Measurements from ENCODE around the gene UGT1A1. TPM values are rescaled to one million over a fixed set of nuclear protein-coding genes. Genes with fewer than 3 reads are reported as not detected.

UGT1A1 gene
- total RNA-seq, 1 experiment from 2014 or later, result 0.33 TPM

DNA sequence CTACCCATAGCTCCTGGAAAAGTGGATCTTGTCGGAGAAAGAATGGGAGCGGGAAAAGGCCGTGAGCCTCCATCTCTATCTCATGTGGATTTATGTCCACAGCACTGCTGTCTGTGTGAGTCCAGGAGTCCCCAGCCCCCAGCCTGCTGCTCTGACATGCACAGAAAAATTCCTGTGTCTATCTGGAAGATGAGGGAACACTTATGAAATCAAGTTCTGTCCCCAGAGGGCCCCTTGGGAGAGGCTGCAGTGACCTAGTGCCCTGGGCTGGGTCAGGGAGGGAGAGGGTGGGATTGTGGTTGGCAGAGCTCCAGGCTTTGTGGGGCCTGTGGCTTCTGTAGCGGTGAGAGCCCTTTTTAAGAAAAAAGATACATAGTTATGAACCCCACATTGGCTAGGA is 56.7 kb downstream of the UGT1A1 start:
- H3K27ac ChIP-seq (ENCODE audit: low read length), result no peak overlapping the region

GRCh38 chr2:233817361-233817911 is 57.4 kb downstream of the UGT1A1 start:
- ATAC-seq (no peak; the same call in 1 of the 2 replicates), DNase-seq (no peak)
- ChIA-PET CTCF (no interaction called here), POLR2A (ENCODE audit: unreplicated experiment) (no interaction called here)
- no peaks in the 10 kb centered on the region for H3K36me3 ChIP-seq (ENCODE audit: low read depth, low read length)
- H3K9me3 ChIP-seq (ENCODE audit: low read length), result no peaks in the 10 kb centered on the region
- H3K4me3 ChIP-seq (ENCODE audit: low read length), result no peak overlapping the region
- no peak overlapping the region for H3K4me2 ChIP-seq (ENCODE audit: low read length)
- no peaks in the 10 kb centered on the region for H3K79me2 ChIP-seq (ENCODE audit: low read length)
- H3K4me1 ChIP-seq (ENCODE audit: insufficient read depth, low read length), result no peaks in the 10 kb centered on the region
- H4K20me1 ChIP-seq (ENCODE audit: low read length), result no peaks in the 10 kb centered on the region
- H3K9me2 ChIP-seq (replicated peaks; ENCODE audit: low read length), result no peaks in the 10 kb centered on the region
- H3K9ac ChIP-seq (ENCODE audit: low read length), result no peak overlapping the region
- H3K27ac ChIP-seq (ENCODE audit: low read length), result no peak overlapping the region
- no TSS peak for BruUV-seq (replicated peaks)
- intact Hi-C loops (cut with micrococcal nuclease), result no loop called here
- no peaks in the 10 kb centered on the region for H3F3A ChIP-seq (ENCODE audit: low read length, unreplicated experiment)
- H2AFZ ChIP-seq (ENCODE audit: low read length), result no peak overlapping the region
- TF ChIP-seq CTCF (conservative IDR thresholded peaks at IDR 0.05; ENCODE audit: low read depth, low read length) (no peak), EZH2 (IDR thresholded peaks at IDR 0.05; ENCODE audit: low read length, unreplicated experiment) (no peak), EZH2phosphoT487 (IDR thresholded peaks at IDR 0.05; ENCODE audit: borderline replicate concordance, low read length) (no peak)
- no peaks in the 10 kb centered on the region for H3K27me3 ChIP-seq (ENCODE audit: low read length)

More for the DNA sequence above, 56.7 kb downstream of the UGT1A1 start:
- Histone ChIP-seq H3K36me3 (ENCODE audit: low read depth, low read length) (no peaks in the 10 kb centered on the region), H3K9me3 (ENCODE audit: low read length) (no peaks in the 10 kb centered on the region), H3K27me3 (ENCODE audit: low read length) (no peaks in the 10 kb centered on the region), H3K4me2 (ENCODE audit: low read length) (no peak overlapping the region), H3K79me2 (ENCODE audit: low read length) (no peaks in the 10 kb centered on the region), H3K4me1 (ENCODE audit: insufficient read depth, low read length) (no peaks in the 10 kb centered on the region), H3F3A (ENCODE audit: low read length, unreplicated experiment) (no peaks in the 10 kb centered on the region), H2AFZ (ENCODE audit: low read length) (no peak overlapping the region), H3K9ac (ENCODE audit: low read length) (no peak overlapping the region), H3K9me2 (replicated peaks; ENCODE audit: low read length) (no peaks in the 10 kb centered on the region), H4K20me1 (ENCODE audit: low read length) (no peaks in the 10 kb centered on the region), H3K4me3 (ENCODE audit: low read length) (no peak overlapping the region)
- ChIA-PET CTCF (no interaction called here), POLR2A (ENCODE audit: unreplicated experiment) (no interaction called here)
- DNase-seq (no peak), ATAC-seq (no peak)
- intact Hi-C loops (cut with micrococcal nuclease), result no loop called here
- TF ChIP-seq EZH2phosphoT487 (IDR thresholded peaks at IDR 0.05; ENCODE audit: borderline replicate concordance, low read length) (no peak), CTCF (conservative IDR thresholded peaks at IDR 0.05; ENCODE audit: low read depth, low read length) (no peak), EZH2 (IDR thresholded peaks at IDR 0.05; ENCODE audit: low read length, unreplicated experiment) (no peak)
- no TSS peak for BruUV-seq (replicated peaks)

DNA sequence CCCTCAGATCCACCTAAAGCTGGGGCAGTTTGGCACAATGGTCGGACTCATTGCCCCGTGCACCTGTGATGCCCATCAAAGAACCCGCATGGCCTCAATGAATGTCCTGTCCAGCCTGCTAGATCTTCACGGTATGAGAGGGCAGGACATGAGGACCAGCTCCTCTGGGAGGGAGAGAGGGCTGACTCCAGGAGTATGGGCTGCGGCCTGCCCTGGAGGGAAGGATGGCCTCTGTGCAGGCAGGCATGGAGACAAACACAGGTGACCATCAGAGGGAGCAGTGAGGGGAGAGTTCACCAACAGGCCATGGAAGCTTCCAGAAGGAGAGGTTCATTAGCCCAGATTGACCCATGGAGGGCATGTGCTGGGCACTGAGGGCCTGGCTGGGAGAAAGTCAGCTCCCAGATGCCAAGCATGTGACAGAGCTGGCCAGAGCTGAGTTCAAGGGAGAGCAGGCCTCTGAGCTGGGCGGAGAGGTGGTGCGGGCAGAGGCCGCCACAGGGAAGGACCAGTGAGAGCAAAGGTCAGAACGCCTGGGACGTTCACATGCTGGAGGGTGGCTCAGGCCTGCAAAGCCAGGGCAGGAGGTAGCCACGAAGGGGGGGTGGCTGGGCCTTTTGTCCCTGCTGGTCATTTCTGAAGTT is 58.0 kb downstream of the UGT1A1 start:
- no peak overlapping the region for H3K4me3 ChIP-seq (ENCODE audit: low read length)
- no peaks in the 10 kb centered on the region for H3K79me2 ChIP-seq (ENCODE audit: low read length)
- H4K20me1 ChIP-seq (ENCODE audit: low read length), result no peaks in the 10 kb centered on the region
- H3F3A ChIP-seq (ENCODE audit: low read length, unreplicated experiment), result no peaks in the 10 kb centered on the region
- no peak for ATAC-seq
- no peak overlapping the region for H3K27ac ChIP-seq (ENCODE audit: low read length)
- H3K9me3 ChIP-seq (ENCODE audit: low read length), result no peaks in the 10 kb centered on the region
- TF ChIP-seq EZH2phosphoT487 (IDR thresholded peaks at IDR 0.05; ENCODE audit: borderline replicate concordance, low read length), result no peak
- TF ChIP-seq CTCF (conservative IDR thresholded peaks at IDR 0.05; ENCODE audit: low read depth, low read length), result no peak
- TF ChIP-seq EZH2 (IDR thresholded peaks at IDR 0.05; ENCODE audit: low read length, unreplicated experiment), result no peak
- intact Hi-C loops (cut with micrococcal nuclease), result no loop called here
- ChIA-PET CTCF (no interaction called here), POLR2A (ENCODE audit: unreplicated experiment) (no interaction called here)
- H3K4me1 ChIP-seq (ENCODE audit: insufficient read depth, low read length), result no peaks in the 10 kb centered on the region
- H3K27me3 ChIP-seq (ENCODE audit: low read length), result no peaks in the 10 kb centered on the region
- H3K9ac ChIP-seq (ENCODE audit: low read length), result no peak overlapping the region
- no peak overlapping the region for H3K4me2 ChIP-seq (ENCODE audit: low read length)
- H2AFZ ChIP-seq (ENCODE audit: low read length), result no peak overlapping the region
- DNase-seq, result no peak
- H3K36me3 ChIP-seq (ENCODE audit: low read depth, low read length), result no peaks in the 10 kb centered on the region
- BruUV-seq (replicated peaks), result no TSS peak
- no peaks in the 10 kb centered on the region for H3K9me2 ChIP-seq (replicated peaks; ENCODE audit: low read length)

Data from PC-3 (cell line).